HG03442 (cell line): Measurements from ENCODE around the gene ZNF469.

Experiments
- ATAC-seq: cut with Tn5 transposase; IDR thresholded peaks from one replicate; pipeline ENCODE4 v1.9.1; 2021; ENCODE audit warnings: mild to moderate bottlenecking, moderate library complexity; ENCODE audit not compliant: unreplicated experiment

The ZNF469 gene

DNA sequence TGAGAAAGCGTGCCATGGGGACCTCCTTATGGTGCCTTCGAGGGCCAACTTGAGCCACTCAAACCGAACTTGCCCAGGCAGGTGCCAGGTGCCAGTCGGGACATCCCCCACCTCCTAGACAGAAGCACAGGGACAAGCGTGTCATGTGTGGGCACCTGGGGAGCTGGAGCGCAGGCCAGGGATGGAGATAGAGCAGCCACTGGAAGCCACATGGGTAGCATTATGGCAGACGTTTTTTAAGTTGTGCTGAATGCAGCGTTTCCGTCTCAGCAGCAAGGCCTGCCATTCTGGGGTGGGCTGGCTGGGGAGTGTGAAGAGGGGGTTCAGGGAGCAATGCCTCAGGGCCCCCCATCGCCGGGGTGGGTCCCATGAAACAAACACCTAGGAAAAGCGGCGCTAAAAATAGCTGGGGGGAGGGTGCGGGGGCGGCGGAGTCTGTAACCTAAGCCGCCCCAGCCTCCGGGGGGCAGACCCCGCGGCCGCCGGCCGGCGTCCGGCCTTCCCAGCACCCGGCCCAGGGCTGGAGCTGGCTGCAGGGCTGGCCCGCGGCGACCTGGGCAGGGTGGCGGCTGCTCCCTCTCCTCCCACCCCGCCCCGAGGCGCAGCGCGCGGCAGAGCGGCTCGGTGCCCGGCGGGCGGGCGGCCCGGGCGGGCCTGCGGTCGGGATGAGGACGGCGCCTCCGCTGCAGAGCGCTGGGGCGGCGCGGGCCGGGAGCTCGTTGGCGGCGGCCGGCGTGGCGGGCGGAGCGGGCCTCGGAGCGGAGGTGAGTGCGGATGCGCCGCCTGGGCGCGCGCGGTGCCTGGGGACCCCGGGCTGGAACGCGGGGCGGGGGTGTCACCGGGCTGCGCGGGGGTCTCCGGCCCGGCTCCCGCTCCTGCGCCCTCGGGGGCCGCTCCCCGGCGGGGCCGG, at the start of gene ZNF469:
TSS of gene ZNF469 (plus strand) at position 469 of the 910 bp plus-strand sequence. CDS start 44,512 bp downstream, outside the sequence.
- no peak for ATAC-seq

DNA sequence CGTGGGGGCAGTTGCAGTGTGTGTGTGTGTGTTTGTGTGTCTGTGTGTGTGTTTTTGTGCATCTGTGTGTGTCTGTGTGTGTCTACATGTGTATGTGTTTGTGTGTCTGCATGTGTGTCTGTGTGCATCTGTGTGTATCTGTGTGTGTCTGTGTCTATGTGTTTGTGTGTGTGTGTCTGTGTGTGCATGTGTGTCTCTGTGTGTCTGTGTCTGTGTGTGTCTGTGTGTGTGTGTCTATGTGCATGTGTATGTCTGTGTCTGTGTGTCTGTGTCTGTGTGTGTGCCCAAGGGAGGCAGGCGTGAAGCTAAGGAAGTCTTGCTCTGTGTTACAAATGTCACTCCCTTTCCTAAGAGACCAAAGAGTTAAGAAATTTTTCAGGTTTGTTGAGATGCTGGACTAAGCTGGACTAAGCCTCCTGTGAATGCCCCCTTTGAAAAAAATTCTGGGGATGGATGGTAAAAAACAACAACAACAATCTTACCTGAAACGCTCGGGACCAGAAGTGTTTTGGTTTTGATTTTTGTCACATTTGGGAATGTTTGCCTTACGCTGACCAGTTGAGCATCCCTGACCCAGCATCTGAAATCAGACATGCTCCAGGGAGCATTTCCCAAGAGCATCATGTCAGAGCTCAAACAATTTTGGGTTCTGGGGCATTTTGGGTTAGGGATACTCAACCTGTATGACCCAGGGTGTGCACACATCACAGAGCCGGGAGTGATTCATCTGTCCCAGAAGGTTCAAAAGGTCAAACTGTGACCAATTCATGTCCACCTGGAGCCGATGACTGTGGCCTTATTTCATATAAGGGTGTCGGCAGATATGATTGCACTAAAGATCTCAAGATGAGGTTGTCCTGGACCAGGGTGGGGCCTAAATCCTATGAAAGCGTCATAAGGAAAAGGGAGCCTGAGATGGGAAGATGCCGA, 48.6 kb upstream of the ZNF469 start:
- ATAC-seq: no peak

DNA sequence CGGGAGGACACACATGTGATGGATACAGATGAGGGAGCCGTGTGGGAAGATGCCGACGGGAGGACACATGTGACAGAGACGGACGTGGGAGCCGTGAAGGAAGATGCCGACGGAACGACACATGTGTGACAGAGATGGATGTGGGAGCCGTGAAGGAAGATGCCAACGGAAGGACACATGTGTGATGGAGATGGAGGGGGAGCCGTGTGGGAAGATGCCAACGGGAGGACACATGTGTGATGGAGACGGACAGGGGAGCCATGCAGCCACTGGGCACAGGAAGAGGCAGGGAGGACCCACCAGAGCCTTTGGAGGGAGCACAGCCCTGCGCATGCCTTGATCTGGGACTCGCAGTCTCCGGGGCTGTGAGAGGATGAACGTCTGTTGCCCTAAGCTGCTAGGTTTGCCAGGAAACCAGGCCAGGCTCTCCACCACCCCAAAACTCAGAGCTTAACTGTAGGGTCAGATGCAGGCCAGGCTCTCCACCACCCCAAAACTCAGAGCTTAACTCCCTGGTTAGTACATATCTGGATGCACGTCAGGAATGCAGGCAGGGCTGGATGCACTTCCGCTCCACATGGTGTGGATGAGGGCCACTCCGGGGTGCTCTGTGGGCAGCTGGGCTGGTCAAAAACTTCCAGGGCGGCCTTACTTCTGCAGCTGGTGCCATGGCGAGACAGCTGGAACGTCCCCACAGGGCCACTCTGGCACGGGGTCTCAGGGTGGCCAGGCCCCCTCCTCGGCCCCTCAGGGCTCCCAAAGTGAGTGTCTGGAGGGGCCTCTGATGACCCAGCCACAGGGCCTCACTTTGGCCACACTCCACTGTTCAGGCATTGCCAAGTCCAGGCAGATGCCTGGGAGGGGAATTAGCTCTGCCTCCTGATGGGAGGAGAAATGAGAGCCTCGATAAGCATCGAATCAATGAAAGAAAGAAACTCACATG, 47.7 kb upstream of the ZNF469 start:
- ATAC-seq: no peak

DNA sequence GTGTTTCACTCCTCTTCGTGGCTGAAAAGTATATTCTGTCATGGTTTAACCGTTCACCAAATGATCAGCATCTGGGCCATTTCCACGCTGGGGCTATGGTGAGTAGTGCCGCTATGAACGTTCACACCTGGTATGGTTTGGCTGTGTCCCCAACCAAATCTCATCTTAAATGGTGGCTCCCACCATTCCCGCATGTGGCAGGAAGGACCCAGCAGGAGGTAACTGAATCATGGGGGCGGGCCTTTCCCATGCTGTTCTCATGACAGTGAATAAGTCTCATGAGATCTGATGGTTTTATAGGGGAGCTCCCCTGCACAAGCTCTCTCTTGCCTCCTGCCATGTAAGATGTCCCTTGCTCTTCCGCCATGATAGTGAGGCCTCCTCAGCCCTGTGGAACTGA, 45.7 kb upstream of the ZNF469 start:
- no peak for ATAC-seq

DNA sequence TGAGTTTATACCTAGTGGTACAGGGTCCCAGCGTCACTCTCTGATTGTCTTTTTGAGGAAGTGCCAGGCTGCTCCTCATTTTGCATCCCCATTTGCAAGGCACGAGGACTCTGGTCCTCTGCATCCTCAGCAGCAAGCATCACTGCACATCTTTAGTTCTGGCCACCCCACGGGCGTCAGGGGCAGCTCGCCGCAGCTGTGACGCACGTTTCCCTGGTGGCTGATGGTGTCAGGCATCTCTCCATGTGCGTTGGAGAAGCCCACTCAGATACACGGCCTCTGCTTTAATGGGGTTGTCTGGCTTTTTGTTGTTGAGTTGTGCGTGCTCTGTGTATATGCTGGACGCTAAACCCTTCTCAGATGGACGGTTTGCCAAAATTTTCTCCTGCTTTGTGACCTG, 45.2 kb upstream of the ZNF469 start:
- ATAC-seq: no peak

- ATAC-seq: no peak
Measured at GRCh38 chr16:88338111-88338510, 44.6 kb upstream of the ZNF469 start.

- ATAC-seq: no peak
Measured at GRCh38 chr16:88338896-88339295, 43.9 kb upstream of the ZNF469 start.

GRCh38 chr16:88339930-88340754, 42.6 kb upstream of the ZNF469 start:
- ATAC-seq: no peak

DNA sequence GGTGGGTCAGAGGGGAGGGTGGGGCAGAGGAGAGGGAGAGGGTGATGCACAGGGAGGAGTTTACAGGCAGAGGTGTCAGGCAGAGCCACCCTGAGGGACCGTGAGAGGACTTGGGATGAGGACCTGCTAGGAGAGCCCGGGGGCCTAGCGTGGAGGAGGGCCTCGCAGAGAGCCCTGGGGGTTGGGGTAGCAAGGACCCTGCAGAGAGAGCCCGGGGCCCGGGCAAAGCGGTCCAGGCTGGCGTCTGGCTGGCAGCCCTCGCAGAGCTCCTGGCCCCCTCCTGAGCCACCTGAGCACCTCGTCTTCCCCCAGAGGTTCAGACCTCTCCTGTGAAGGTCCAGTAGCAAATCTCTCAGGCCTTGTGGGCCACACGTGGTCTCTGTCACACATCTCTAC, 42.0 kb upstream of the ZNF469 start:
- ATAC-seq: no peak

- no peak for ATAC-seq
Measured at GRCh38 chr16:88341551-88342290, 41.0 kb upstream of the ZNF469 start.

GRCh38 chr16:88342491-88342890, 40.3 kb upstream of the ZNF469 start:
- no peak for ATAC-seq

GRCh38 chr16:88343271-88343791, 39.4 kb upstream of the ZNF469 start:
- no peak for ATAC-seq

GRCh38 chr16:88344411-88345030, 38.2 kb upstream of the ZNF469 start:
- ATAC-seq: no peak

DNA sequence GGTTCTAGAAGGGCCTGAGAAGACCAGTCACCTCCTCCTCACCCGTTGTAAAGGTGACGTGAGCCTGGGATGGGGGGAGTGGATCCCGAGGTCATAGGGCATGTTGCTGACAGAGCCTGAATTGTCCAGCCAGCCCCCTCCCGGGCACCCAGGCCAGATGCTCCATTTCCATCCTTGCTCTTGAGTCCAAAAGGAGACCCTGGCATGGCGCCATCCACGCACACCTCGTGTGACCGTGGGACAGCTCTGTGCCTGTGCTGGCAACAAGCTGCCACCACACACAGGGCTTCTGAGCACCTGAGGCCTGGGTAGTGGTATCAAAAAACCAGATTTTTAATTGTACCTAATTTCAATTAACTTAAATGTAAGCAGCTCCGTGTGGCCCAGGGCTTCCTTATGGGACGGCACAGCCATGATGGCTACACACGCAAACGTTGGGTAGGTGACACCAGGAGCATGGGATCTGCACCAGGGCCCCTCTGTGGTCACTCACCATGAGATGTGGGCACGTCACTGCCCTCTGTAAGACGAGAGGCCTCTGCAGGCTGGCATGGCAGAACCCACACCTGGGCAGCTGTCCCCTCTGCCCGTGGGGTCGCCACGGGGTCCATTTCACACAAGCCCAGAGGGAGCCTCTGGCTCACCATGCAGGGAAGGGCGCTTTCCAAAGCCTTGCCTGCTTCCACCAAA, 37.6 kb upstream of the ZNF469 start:
- no peak for ATAC-seq

DNA sequence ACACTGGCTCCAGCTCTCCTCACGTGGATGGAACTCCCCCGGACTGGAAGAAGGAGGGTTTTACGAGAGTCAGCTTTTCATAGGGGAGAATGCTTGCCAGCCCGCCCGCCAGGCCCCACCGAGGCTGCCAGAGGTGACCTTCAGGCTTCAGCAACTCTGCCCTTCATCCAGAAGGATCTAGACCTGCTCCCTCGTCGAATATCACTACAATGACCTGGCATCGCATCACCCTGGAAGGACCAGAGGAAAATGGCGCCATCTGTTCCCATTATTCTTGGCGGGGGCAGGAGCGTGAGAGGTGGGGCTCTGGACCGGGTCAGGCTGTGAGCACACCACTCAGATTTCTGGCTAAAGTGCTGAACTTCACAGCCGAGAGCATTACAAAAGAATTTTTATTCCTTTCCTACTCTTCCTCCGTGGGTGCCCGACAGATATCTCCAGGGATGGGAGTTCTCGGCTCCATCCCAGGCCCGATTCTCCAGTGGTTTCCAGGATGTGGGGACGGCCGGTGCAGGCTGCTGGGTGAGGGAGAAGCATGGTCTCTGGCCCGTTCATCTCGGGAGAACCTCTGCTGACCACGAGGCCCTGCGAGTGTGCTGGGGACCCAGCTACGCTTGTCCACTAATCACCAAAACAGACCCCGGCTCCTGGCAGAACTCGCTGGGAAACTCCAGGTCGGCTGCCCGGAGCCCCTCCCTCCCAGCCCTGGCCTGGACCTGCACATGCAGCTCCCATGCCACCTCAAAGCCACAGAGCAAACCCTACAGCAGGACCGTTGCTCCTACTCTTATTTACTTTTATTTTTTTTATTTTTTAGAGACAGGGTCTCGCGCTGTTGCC, 36.8 kb upstream of the ZNF469 start:
- no peak for ATAC-seq

GRCh38 chr16:88346680-88347505, 35.9 kb upstream of the ZNF469 start:
- ATAC-seq: no peak
